GM12891 (cell line): ENCODE data around the gene CX3CL1.
"Not testable (repeated sequence)": the region's sequence is repeated elsewhere in the genome, so short reads cannot be mapped to it uniquely, and the experiment has no call there.

Experiments used
- DNase-seq: peaks from one replicate; pipeline ENCODE4 v3.0.0; 2011; ENCODE audit warnings: low spot score; ENCODE audit not compliant: insufficient read length
- FAIRE-seq: peaks from 2 replicates; lab custom pipeline; 2011; peaks lifted over from hg19 to GRCh38; lab: Jason Lieb, UNC
- PAX5 ChIP-seq: IDR thresholded peaks from 2 replicates; pipeline ENCODE4 v1.6.1; 2011; ENCODE audit warnings: low read length, moderate library complexity, mild to moderate bottlenecking; ENCODE audit not compliant: insufficient read depth, severe bottlenecking
- POLR2A ChIP-seq: IDR thresholded peaks from 2 replicates; pipeline ENCODE4 v1.6.1; 2011; ENCODE audit warnings: low read depth, low read length, control low read depth
- POLR2AphosphoS5 ChIP-seq: IDR thresholded peaks from 2 replicates; pipeline ENCODE4 v1.6.1; 2011; ENCODE audit warnings: low read depth, low read length, control low read depth
- POU2F2 ChIP-seq: IDR thresholded peaks from 2 replicates; pipeline ENCODE4 v1.6.1; 2011; ENCODE audit warnings: low read depth, mild to moderate bottlenecking, control low read depth, low read length, moderate library complexity
- SPI1 ChIP-seq: IDR thresholded peaks from 2 replicates; pipeline ENCODE4 v1.6.1; 2011; ENCODE audit warnings: low read depth, low read length, control low read depth
- TAF1 ChIP-seq: IDR thresholded peaks from 2 replicates; pipeline ENCODE4 v1.6.1; 2011; ENCODE audit warnings: low read depth, low read length, control low read depth

The CX3CL1 gene

GRCh38 chr16:57388359-57389086 is 16.2 kb downstream of the CX3CL1 start:
- TF ChIP-seq POLR2AphosphoS5 (no peak), POU2F2 (peak; percentile 75), SPI1 (no peak), PAX5 (peak; percentile 15), TAF1 (no peak), POLR2A (no peak; the same call in 1 of the 2 replicates)
- FAIRE-seq (peak; percentile 97), DNase-seq (no peak)

- DNase-seq (no peak), FAIRE-seq (no peak)
- TF ChIP-seq POLR2A (no peak), PAX5 (no peak), TAF1 (no peak), POLR2AphosphoS5 (no peak), SPI1 (no peak), POU2F2 (no peak)
These were observed 16.8 kb downstream of the CX3CL1 start for GRCh38 chr16:57389087-57389468.

DNA sequence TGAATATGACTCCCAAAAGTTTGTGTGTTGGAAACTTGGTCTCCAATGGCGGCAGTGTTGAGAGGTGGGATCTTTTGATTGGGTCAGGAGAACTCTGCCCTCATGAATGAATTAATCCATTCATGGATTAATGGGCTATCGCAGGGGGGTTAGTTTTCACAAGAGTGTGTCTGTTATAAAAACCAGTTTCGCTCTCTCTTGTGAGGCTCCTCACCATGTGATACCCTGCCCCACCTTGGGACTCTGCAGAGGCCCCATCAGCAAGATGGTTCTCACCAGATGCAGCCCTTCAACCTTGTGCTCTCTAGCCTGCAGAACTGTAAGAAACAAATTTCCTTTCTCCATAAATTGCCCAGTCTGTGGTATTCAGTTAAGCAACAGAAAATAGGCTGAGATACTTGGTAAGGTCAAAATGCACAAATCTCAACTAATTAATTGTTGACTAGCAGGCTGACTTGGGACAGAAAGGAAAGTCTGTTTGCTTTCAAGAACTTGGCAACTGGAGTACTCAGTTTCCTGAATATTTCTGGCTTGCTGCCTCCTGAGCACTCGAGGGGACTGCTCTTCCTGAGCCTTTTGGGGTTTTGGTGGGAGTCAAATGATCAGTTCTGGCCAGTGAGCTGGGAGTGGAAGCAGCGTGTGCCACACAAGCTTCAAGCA is 18.5 kb downstream of the CX3CL1 start:
- FAIRE-seq (no peak), DNase-seq (no peak)
- TF ChIP-seq SPI1 = no peak
- TF ChIP-seq POLR2AphosphoS5 = no peak

GRCh38 chr16:57391300-57391699 is 19.0 kb downstream of the CX3CL1 start:
- no peak for FAIRE-seq
- TF ChIP-seq SPI1 (no peak), POLR2A (no peak)
- no peak for DNase-seq

GRCh38 chr16:57391708-57392107 is 19.4 kb downstream of the CX3CL1 start:
- FAIRE-seq (no peak), DNase-seq (no peak)
- TF ChIP-seq POU2F2 = no peak
- TF ChIP-seq TAF1 = no peak
- TF ChIP-seq POLR2A = no peak
- no peak for TF ChIP-seq POLR2AphosphoS5
- no peak for TF ChIP-seq PAX5
- no peak for TF ChIP-seq SPI1

GRCh38 chr16:57392694-57393093 is 20.4 kb downstream of the CX3CL1 start:
- FAIRE-seq = no peak

GRCh38 chr16:57394444-57394843 is 22.2 kb downstream of the CX3CL1 start:
- no peak for FAIRE-seq
- DNase-seq = no peak

More at GRCh38 chr16:57392694-57393093, 20.4 kb downstream of the CX3CL1 start:
- no peak for DNase-seq
- TF ChIP-seq POLR2AphosphoS5 (no peak), POU2F2 (no peak), PAX5 (no peak), TAF1 (no peak), POLR2A (no peak)

GRCh38 chr16:57395026-57395425 is 22.7 kb downstream of the CX3CL1 start:
- TF ChIP-seq TAF1 = no peak
- no peak for TF ChIP-seq SPI1
- no peak for TF ChIP-seq PAX5
- TF ChIP-seq POU2F2 = no peak
- no peak for TF ChIP-seq POLR2AphosphoS5
- no peak for TF ChIP-seq POLR2A

More at GRCh38 chr16:57394444-57394843, 22.2 kb downstream of the CX3CL1 start:
- TF ChIP-seq POLR2AphosphoS5 = no peak
- TF ChIP-seq POU2F2 = no peak
- no peak for TF ChIP-seq SPI1
- no peak for TF ChIP-seq POLR2A
- no peak for TF ChIP-seq PAX5
- TF ChIP-seq TAF1 = no peak

GRCh38 chr16:57396786-57397185 is 24.5 kb downstream of the CX3CL1 start:
- no peak for FAIRE-seq

More at GRCh38 chr16:57395026-57395425, 22.7 kb downstream of the CX3CL1 start:
- FAIRE-seq = no peak
- no peak for DNase-seq

DNA sequence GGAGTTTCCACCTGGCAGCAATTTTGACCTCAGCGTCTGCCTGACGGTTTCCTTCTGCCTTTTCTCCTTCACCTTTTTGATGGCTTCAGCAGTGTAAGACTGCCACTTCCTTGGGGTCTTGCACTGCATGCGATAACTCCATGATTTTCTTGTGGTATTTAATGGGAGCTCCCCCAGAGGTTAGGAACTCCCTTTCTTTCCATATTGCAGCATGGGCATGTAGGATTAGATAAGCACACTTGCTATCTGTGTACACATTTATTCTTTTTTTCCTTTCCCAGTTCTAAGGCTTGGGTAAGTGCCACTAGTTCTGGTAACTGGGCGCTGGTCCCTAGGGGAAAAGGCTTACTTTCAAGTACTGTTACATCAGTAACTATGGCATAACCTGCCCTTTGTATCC is 25.2 kb downstream of the CX3CL1 start:
- not testable (repeated sequence) for FAIRE-seq, DNase-seq

More at GRCh38 chr16:57396786-57397185, 24.5 kb downstream of the CX3CL1 start:
- TF ChIP-seq POLR2A = no peak
- no peak for TF ChIP-seq PAX5
- TF ChIP-seq SPI1 = no peak
- no peak for TF ChIP-seq POU2F2
- no peak for TF ChIP-seq TAF1
- DNase-seq = no peak
